Smooth muscle cell (in vitro differentiated cells): Measurements from ENCODE around the gene KRTAP4-9. TPM values are rescaled to one million over a fixed set of nuclear protein-coding genes. Genes with fewer than 3 reads are reported as not detected.
"Not testable (repeated sequence)": the region's sequence is repeated elsewhere in the genome, so short reads cannot be mapped to it uniquely, and the experiment has no call there.

Experiments used
- DNase-seq: peaks from one replicate; lab custom pipeline; 2025; ENCODE audit not compliant: unreplicated experiment; lab: John Stamatoyannopoulos, UW
- H2AFZ ChIP-seq: fragments of 200-600 bp; sonication (generic); 2 replicates; pipeline ENCODE4 v1.6.0; 2016; ENCODE audit warnings: antibody characterized with exemption, low read depth, mild to moderate bottlenecking
- H3F3A ChIP-seq: fragments of 200-600 bp; sonication (generic); 2 replicates; pipeline ENCODE4 v1.6.0; 2017; ENCODE audit warnings: antibody characterized with exemption, low read depth
- H3K27ac ChIP-seq: fragments of 200-600 bp; sonication (generic); 2 replicates; pipeline ENCODE4 v1.5.1; 2016; ENCODE audit warnings: low read depth, mild to moderate bottlenecking
- H3K27me3 ChIP-seq: fragments of 200-600 bp; sonication (generic); 2 replicates; pipeline ENCODE4 v1.6.1; 2016; ENCODE audit warnings: low read depth, mild to moderate bottlenecking
- H3K36me3 ChIP-seq: fragments of 200-600 bp; sonication (generic); 2 replicates; pipeline ENCODE4 v1.5.1; 2016; ENCODE audit warnings: low read depth
- H3K4me1 ChIP-seq: fragments of 200-600 bp; sonication (generic); 2 replicates; pipeline ENCODE4 v1.5.1; 2016; ENCODE audit warnings: low read depth
- H3K4me2 ChIP-seq: fragments of 200-600 bp; sonication (generic); 2 replicates; pipeline ENCODE4 v1.6.0; 2016; ENCODE audit warnings: mild to moderate bottlenecking
- H3K4me3 ChIP-seq: fragments of 200-600 bp; sonication (generic); 2 replicates; pipeline ENCODE4 v1.5.1; 2016; ENCODE audit warnings: mild to moderate bottlenecking
- H3K79me2 ChIP-seq: fragments of 200-600 bp; sonication (generic); 2 replicates; pipeline ENCODE4 v1.6.0; 2016; ENCODE audit warnings: low read depth, mild to moderate bottlenecking
- H3K9ac ChIP-seq: fragments of 200-600 bp; sonication (generic); 2 replicates; pipeline ENCODE4 v1.6.0; 2016; ENCODE audit warnings: low read depth
- H3K9me3 ChIP-seq: fragments of 200-600 bp; sonication (generic); replicated peaks from 2 replicates; pipeline ENCODE4 v1.5.1; 2016; ENCODE audit warnings: low read depth
- H4K20me1 ChIP-seq: fragments of 200-600 bp; sonication (generic); 2 replicates; pipeline ENCODE4 v1.6.0; 2016; ENCODE audit warnings: low read depth
- CTCF ChIP-seq: fragments of 200-600 bp; sonication (generic); IDR thresholded peaks from 2 replicates; pipeline ENCODE4 v1.5.1; 2017; ENCODE audit warnings: borderline replicate concordance, mild to moderate bottlenecking, antibody characterized with exemption; ENCODE audit not compliant: insufficient read depth, poor library complexity, severe bottlenecking
- WGBS: methylation state at CpG from one replicate; pipeline ENCODE4 v1.1.7; 2016; ENCODE audit warnings: low lambda C conversion rate; 5-methylcytosine and 5-hydroxymethylcytosine counted together
- polyA plus RNA-seq: library from polyadenylated mRNA; unstranded; fragments of >200 nt; fragmentation: Nextera tagmentation; extraction: Ambion mirVana; gene quantifications from 2 replicates; pipeline ENCODE4 v1.2.1, GENCODE V29; 2016
- total RNA-seq: library from RNA; depleted of rRNA; stranded (reverse); fragments of >200 nt; gene quantifications from 2 replicates; pipeline ENCODE4 v1.2.3, GENCODE V29; 2014

The KRTAP4-9 gene
- total RNA-seq (1.7 TPM in 1 of 2 replicates, not detected in the other), polyA plus RNA-seq (not detected in 2 replicates)

- H3K36me3 ChIP-seq, H3K9ac ChIP-seq, H4K20me1 ChIP-seq, H3K27me3 ChIP-seq, H3K4me3 ChIP-seq, H3K79me2 ChIP-seq, H2AFZ ChIP-seq, DNase-seq, H3K4me1 ChIP-seq, H3K9me3 ChIP-seq, H3F3A ChIP-seq: not testable (repeated sequence)
- Histone ChIP-seq H3K27ac (peak within 1 kb of the TSS; percentile 53), H3K4me2 (peak within 1 kb of the TSS; percentile 24)
- WGBS = 87% methylated on average over 10 of the region's 10 CpGs
Observed at GRCh38 chr17:41105347-41105746, at the start of gene KRTAP4-9. Gene KRTAP4-9, plus strand, starts transcription at chr17:41105389. Its CDS starts 0 bp downstream, at chr17:41105389.

- Histone ChIP-seq H3K27me3 (no peaks in the 10 kb centered on the region), H3F3A (peaks cover 3% of the 10 kb centered on the region), H3K4me1 (peaks cover 6% of the 10 kb centered on the region), H3K4me3 (no peak overlapping the region), H3K27ac (no peak overlapping the region), H3K36me3 (no peaks in the 10 kb centered on the region), H3K9me3 (no peaks in the 10 kb centered on the region), H4K20me1 (no peaks in the 10 kb centered on the region), H3K9ac (no peak overlapping the region), H3K4me2 (no peak overlapping the region), H3K79me2 (no peaks in the 10 kb centered on the region), H2AFZ (no peak overlapping the region)
- TF ChIP-seq CTCF = no peak
- no peak for DNase-seq
- WGBS = 95% methylated on average over 1 of the region's 1 CpG
Observed at GRCh38 chr17:41057547-41057946, 47.6 kb upstream of the KRTAP4-9 start.

- Histone ChIP-seq H3K36me3 (no peaks in the 10 kb centered on the region), H2AFZ (no peak overlapping the region), H3K27me3 (no peaks in the 10 kb centered on the region), H3K4me2 (peak overlapping the region; percentile 60), H3F3A (peaks cover 3% of the 10 kb centered on the region), H3K79me2 (no peaks in the 10 kb centered on the region), H3K4me1 (peaks cover 6% of the 10 kb centered on the region), H3K27ac (peak overlapping the region; percentile 63), H3K9me3 (no peaks in the 10 kb centered on the region), H3K9ac (no peak overlapping the region), H3K4me3 (no peak overlapping the region), H4K20me1 (no peaks in the 10 kb centered on the region)
- DNase-seq = no peak
- no peak for TF ChIP-seq CTCF
- 96% methylated on average over 5 of the region's 5 CpGs for WGBS
Observed at GRCh38 chr17:41058741-41059140, 46.4 kb upstream of the KRTAP4-9 start.

DNA sequence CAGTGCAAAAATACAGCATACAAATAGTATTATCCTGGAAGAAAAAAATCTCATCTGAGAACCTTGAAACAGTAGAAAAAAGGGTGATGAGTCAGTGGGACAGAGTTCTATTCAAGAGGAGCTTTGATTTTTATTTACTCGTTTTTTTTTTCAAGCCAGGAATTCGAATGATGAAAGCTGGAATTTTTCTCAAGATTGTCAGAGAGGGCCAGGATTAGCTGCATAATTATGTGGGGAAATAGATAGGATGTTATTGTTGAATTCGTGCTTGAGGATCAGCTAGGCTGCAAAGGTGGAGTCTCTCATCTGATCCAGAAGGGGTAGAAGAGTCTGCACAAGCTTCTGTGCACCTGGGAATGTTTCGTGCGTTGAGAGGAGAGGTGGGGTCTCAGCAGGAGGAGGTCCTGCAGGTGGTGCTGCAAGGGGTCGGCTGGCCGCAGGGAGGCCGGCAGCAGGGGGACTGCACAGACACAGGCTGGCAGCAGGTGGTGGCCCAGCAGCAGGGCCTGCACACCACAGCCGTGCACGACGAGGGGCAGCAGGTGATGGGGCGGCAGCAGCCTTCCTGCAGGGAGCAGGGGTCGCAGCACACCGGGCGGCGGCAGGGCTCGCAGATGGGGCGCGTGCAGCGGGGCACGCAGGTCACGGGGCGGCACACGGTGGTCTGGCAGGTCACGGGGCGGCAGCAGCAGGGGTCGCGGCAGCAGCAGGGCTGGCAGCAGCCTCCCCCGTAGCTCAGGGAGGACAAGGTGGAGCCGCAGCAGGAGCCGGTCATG is 45.7 kb upstream of the KRTAP4-9 start:
- H4K20me1 ChIP-seq, H3K4me3 ChIP-seq, DNase-seq, H3K27me3 ChIP-seq, H3K79me2 ChIP-seq, H3F3A ChIP-seq, H3K36me3 ChIP-seq, H3K9ac ChIP-seq, H3K9me3 ChIP-seq, H3K4me1 ChIP-seq, H2AFZ ChIP-seq: not testable (repeated sequence)
- H3K4me2 ChIP-seq = peak overlapping the region; percentile 60
- H3K27ac ChIP-seq = peak overlapping the region; percentile 89
- 53% methylated on average over 11 of the region's 31 CpGs for WGBS
